Stimulated activated CD8-positive, alpha-beta memory T cell treated with anti-CD3 and anti-CD28 coated beads, Interleukin-15, amount 100 ng/mL, for 24 hours (primary cell): ENCODE measurements around the gene HMX1.

Experiments
- DNase-seq: peaks from one replicate; pipeline ENCODE4 v3.0.0-alpha.2; 2020; ENCODE audit warnings: low read depth

Gene HMX1

GRCh38 chr4:8855818-8856245, 15.8 kb downstream of the HMX1 start:
- no peak for DNase-seq

GRCh38 chr4:8854931-8855330, 16.7 kb downstream of the HMX1 start:
- no peak for DNase-seq

GRCh38 chr4:8854016-8854415, 17.6 kb downstream of the HMX1 start:
- no peak for DNase-seq

DNA sequence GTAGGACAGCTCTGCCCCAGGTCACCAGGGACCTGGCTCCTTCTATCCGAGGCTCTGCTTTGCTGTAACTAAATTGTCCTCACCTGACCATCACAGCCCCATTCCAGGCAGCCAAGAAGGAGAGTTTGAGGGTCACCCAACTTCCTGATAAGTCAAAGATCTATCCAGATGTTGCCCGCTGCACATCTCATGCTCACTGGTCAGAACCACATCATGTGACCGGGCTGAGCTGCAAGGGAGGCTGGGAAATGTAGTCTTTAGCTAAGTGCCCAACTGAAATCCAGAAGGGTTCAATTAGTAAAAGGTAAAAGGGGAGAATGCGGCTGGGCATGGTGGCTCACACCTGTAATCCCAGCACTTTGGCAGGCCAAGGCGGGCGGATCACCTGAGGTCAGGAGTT, 18.4 kb downstream of the HMX1 start:
- no peak for DNase-seq

DNA sequence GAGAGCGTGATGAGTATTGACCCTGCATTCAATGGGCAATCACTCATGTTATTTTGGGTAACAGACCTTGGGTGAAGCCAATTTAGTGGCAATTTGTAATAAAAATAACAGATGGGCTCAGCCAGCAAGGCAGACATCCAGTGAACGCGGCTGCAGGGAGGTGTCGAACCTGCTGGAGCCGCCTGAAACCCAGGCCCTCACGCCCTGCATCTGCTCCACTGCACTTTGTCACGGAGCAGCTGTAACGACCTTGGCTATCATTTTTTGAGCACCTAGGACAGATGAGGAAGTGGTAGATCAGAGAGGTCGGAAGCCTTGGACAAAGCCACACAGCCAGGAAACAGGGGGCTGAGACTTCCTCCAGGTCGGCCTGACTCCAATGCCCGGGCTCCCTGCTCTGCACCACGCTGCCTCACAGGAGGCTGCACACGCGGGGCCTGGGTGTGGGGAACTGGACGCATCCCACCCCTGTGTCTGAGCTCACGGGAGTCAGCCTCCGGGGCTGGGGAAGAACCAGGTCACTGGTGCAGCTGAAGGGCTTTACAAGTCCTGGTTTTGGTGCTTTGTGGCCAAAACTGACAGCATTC, 19.4 kb downstream of the HMX1 start:
- no peak for DNase-seq

DNA sequence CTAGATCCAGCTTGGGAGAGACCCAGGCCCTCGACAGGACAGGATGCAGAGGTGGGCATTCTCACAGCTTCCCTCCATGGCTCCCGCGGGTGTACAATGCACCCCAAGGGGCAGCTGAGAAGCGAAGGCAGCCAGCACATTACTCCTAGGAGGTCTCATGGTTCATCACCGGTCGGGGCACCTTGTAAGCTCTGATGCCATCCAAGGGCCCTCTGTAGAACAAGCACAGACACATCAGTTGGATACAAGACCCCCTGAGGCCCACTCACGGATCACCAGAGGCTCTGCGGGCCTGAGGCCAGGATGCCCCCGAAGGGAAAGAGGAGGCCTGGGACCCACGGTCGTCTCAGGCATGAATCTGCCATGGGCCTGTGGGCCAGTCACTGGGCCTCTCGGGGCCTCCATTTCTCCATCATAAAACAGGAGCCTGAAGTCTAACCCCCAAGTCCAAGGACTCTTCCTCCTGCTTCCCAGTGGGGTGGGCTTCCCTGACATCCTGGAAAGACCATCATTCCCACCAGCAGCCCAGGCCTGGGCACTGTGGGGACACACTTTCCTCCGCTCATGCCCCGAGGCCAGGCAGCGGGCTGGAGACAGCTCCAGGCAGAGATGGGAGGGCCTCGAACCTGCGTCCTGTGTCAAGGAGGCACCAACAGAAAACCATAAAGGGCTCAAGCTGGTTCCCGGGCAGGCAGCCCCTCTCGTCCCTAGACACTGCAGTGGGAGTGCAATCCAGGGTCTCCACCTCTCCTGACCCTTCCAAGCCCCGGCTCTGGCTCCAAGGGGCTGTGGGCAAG, 20.1 kb downstream of the HMX1 start:
- no peak for DNase-seq

DNA sequence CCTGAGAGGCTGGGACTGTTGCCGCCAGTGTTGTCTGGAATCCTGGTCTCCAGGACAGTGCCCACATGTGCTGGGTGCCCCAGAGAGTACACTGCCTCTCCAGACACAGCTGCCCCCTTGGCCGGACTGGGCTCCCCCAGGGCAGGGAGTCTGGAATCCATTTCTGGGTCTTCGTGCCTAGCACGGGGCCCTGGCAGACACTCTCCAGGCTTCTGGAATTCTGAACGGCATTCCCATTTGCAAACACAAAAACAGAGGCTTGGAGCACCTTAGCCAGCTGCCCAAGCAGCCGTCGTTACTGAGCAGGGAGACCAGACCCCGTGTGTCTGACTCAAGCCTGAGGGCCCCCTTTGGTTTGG, 20.8 kb downstream of the HMX1 start:
- DNase-seq, result no peak

DNA sequence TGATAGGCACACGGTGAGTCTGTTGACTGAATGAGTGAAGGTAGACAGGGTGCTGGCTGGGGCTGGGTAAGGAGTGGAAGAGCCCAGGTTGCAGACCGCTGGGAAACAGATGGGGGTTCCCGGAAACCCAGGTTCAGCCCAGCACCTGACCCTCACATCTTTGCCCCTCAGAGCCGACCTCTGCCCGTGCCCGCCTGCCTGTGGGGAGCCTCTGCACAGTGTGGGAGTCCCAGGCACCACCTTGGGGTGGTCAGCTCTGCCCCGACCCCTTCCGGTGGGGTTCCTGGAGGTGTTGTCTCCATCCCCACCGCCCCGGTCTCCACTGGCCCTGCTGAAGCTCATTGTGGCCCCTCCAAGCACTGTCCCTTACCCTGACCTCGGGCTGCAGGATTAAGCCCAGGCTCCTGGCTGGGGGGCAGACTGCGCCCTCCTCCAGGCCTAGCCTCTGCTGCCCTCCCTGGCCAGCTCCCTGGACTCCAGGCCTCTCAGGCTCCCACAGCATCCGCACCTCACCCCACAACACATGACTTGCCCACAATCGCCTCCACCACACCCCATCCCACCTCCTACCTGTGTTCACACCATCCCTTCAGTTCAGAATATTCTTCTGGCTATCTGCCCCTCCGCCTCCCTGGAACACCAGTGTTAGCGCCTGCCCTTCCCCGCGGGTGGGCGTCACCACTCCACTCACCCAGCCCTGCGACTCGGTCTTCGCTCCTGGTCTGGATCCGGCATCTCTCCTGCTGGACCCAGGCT, 21.4 kb downstream of the HMX1 start:
- no peak for DNase-seq

- DNase-seq, result no peak
These were observed 22.2 kb downstream of the HMX1 start for GRCh38 chr4:8849266-8850073.

DNA sequence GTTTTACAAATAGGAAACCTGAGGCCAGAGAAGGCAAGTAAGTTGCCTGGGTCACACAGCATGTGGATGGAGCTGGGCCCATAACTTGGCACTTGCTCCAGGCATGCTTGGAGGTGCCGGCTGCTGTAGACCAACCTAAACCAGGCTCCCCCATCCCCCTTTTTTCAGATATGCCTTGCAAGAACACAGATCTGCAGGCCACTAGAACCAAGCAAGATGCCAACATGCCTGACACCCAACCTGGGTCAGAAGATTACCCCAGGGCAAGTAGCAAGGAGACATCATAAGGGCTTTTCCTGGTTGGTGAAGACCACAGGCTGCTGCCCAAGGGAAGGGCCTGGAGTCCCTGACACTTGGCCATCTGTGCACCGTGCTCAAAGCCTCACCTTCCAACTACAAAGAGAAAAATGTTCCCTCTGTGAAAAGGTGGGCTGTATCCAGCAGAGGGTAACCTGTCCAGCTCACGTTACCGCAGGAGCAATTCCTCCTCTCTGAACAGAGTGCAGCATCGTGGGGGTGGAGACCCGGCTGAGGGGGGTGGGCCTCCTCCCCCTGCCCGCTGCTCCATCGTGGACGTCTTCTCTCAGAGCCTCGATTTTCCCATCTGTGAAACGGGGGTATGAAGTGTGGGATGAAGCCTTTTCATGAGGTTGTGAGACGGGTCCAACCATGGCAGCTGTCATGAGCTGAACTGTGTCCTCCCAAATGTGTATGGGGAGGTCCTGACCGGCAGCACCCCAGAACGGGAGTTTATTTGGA, 23.0 kb downstream of the HMX1 start:
- no peak for DNase-seq

DNA sequence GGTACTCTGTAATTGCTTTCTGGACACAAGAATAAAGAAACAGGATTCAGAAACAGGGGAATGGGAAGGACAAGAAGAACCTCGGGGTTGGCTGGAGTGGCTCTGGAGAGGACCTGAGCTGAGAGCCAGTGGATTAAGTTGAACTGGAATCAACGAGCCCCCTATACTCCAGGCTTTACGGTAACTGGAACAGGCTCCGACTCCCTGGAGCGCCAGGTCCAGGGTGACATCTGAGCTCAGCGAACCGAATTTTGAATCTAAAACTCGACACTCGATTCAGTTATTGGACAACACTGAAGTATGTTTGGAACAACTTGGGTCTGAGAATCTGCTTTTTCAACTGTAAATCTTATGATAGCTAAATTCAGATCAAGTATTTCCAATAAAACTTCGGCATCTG, 23.9 kb downstream of the HMX1 start:
- DNase-seq, result no peak

DNA sequence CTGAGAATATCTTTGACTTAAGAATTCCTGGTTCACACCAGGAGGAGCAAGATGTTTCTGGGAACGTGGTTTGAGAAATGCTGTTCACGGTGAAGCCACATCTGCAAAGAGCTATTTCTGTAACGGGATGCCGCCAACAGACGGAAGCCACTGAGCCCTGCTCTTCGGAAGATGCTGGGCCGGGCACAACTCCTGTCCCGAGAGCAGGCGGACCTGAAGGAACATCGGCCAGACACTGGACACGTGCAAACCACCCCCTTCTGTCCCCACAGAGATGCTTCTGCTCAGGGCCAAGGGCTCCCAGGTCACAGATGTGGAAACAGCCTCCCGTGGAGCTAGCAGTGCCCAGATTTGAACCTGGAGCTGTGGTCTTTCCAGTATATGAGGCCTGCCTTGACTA, 24.3 kb downstream of the HMX1 start:
- no peak for DNase-seq

DNA sequence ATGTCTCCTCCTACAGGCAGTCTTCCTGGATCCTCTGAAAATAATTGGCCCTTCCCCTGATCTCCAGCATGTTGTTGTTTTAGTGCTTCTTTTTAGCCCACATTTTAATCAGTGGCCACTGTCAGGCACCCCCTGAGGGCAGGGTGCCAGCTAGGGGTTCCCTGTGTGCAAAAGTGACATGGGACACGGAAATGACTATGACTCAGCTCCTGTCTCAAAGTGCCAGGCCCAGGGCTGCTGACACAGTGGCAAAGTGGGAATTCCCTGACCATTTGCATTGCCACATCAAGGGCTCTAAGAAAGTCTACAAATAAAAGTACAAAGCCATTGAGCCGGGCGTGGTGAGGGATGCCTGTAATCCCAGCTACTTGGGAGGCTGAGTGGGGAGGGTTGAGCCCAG, 24.8 kb downstream of the HMX1 start:
- no peak for DNase-seq

DNA sequence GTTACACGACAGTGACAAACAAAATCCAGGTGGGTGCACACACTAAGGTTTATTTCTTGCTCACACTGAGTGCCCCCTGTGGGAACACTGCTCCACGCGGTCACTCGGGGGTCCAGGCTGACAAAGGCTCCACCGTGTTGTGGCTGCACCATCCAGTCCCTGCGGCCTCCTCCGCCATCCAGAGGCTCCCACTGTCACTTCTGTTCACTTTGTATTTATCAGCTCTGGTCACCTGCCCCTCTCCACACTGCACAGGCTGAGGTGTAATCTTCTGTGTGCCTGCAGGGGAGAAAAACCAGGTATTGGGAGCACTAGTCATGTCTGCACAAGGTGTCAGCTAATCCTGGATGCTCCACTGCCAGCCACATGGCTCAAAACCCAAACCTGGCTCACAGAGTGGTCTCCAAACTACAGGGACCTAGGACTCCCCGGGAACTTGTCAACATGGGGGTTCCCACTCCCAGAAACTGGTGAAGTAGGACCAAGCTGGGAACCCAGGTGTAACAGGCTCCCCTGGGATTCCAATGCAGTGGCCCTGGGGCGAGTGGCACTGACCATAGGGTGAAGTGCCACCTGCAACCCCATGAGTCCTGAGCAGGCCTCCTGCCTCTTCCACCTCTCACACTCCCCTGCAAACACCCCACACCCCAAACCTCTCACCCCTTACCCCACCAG, 25.5 kb downstream of the HMX1 start:
- DNase-seq, result no peak

- no peak for DNase-seq
These were observed 26.5 kb downstream of the HMX1 start for GRCh38 chr4:8844976-8845690.

DNA sequence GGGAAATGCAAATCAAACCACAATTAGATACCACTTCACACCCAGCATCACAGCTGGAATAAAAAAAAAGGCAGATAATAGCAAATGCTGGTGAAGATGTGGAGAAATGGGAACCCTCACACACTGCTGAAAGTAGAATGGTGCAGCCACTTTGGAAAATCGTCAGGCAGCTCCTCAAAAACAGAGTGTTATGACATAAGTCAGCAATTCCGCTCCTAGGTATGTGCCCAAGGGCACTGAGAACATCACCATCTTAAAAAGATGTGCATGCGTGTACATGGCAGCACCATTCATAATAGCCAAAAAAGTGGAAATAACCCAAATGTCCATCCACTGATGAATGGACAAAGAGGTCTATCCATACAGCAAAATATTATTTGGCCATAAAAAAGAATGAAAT, 28.0 kb downstream of the HMX1 start:
- no peak for DNase-seq

- no peak for DNase-seq
These were observed 29.0 kb downstream of the HMX1 start for GRCh38 chr4:8842614-8843013.

DNA sequence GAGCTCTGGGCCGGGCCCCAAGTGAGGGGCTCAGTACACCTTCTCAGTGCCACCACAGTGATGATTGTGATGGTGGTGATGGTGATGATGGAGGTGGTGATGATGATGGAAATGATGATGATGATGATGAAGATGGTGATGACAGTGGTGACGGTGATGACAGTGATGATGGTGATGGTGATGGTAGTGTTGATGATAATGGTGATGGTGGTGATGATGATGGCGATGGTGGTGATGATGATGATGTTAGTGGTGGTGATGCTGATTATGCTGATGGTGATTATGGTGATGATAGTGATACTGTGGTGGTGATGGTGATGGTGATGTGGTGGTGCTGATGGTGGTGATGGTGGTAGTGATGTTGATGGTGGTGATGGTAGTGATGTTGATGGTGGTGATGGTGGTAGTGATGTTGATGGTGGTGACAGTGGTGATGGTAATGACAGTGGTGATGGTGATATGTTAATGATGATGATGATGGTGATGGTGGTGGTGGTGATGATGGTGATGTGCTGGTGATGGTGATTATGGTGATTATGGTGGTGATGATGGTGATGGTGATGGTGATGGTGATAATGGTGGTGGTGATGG, 29.9 kb downstream of the HMX1 start:
- DNase-seq, result no peak

GRCh38 chr4:8840816-8841455, 30.7 kb downstream of the HMX1 start:
- DNase-seq, result no peak
